Measurements from ENCODE around the gene GGT6. TPM values are rescaled to one million over a fixed set of nuclear protein-coding genes. Genes with fewer than 3 reads are reported as not detected.

Gene GGT6
- total RNA-seq, 1 experiment from 2014 or later: 3.7 TPM

GRCh38 chr17:4584917-4585637 lies 24.7 kb upstream of the GGT6 start:
- Histone ChIP-seq H3K27ac (no peak overlapping the region), H3K9me3 (ENCODE audit: insufficient read depth, low read depth) (no peaks in the 10 kb centered on the region), H3K9me2 (ENCODE audit: insufficient read depth) (no peaks in the 10 kb centered on the region), H3K4me3 (no peak overlapping the region), H3F3A (ENCODE audit: insufficient read depth, low read depth) (no peaks in the 10 kb centered on the region), H3K36me3 (ENCODE audit: low read depth) (no peaks in the 10 kb centered on the region), H2AFZ (no peak overlapping the region), H3K79me2 (ENCODE audit: low read depth) (no peaks in the 10 kb centered on the region), H4K20me1 (ENCODE audit: insufficient read depth) (no peaks in the 10 kb centered on the region), H3K4me2 (no peak overlapping the region), H3K4me1 (replicated peaks; ENCODE audit: insufficient read depth) (no peaks in the 10 kb centered on the region), H3K27me3 (ENCODE audit: insufficient read depth, low read depth) (peaks cover 66% of the 10 kb centered on the region)
- TF ChIP-seq, protein P1, sequence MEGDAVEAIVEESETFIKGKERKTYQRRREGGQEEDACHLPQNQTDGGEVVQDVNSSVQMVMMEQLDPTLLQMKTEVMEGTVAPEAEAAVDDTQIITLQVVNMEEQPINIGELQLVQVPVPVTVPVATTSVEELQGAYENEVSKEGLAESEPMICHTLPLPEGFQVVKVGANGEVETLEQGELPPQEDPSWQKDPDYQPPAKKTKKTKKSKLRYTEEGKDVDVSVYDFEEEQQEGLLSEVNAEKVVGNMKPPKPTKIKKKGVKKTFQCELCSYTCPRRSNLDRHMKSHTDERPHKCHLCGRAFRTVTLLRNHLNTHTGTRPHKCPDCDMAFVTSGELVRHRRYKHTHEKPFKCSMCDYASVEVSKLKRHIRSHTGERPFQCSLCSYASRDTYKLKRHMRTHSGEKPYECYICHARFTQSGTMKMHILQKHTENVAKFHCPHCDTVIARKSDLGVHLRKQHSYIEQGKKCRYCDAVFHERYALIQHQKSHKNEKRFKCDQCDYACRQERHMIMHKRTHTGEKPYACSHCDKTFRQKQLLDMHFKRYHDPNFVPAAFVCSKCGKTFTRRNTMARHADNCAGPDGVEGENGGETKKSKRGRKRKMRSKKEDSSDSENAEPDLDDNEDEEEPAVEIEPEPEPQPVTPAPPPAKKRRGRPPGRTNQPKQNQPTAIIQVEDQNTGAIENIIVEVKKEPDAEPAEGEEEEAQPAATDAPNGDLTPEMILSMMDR (conservative IDR thresholded peaks at IDR 0.05): no peak
- no peak for TF ChIP-seq EZH2 (IDR thresholded peaks at IDR 0.05; ENCODE audit: low read depth)
- POLR2A ChIA-PET (ENCODE audit: unreplicated experiment): no interaction called here
- no peak for DNase-seq
- CTCF ChIA-PET: no interaction called here
- intact Hi-C loops (cut with micrococcal nuclease; ENCODE audit: unreplicated experiment): no loop called here
- BruUV-seq (replicated peaks): no TSS peak

DNA sequence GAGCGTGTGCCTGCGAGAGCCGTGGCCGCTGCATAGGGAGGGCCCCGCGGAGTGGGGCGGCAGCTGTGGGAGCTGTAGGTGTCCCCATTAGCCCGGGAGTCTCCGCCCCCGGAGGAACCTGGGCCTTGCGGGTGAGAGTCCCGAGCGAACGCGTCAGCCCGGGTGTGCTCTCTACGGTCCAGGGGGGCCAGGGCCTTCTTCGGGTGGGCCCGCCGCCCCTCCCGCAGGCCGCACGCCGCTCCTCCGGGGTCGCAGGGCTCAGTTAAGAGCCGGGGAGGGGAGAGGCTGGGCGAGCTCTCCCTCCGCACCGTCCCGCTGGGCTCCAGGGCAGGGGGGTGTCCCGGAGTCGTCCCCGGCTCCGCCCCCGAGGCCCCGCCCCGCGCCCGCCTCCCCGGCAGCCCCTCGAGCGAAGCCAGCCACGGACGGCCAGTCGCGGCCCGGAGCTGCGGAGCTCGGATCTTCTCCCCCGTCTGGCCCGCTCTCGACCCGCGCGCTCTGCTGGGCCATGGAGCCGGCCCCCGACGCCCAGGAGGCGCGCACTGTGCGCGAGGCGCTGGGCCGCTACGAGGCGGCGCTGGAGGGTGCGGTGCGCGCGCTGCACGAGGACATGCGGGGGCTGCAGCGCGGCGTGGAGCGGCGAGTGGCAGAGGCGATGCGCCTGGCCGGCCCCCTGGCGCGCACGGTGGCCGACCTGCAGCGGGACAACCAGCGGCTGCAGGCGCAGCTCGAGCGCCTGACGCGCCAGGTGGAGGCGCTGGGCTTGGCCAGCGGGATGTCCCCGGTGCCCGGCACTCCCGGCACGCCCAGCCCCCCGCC lies 23.9 kb upstream of the GGT6 start, which contains the start of gene SMTNL2:
Gene SMTNL2, plus strand, starts transcription at position 429 of the 816 bp plus-strand sequence. Its CDS starts 77 bp downstream, at position 506.
- no peak within 1 kb of the TSS for H3K4me3 ChIP-seq
- DNase-seq: no peak
- H3K79me2 ChIP-seq (ENCODE audit: low read depth): no peaks in the 10 kb centered on the region
- ChIA-PET POLR2A (ENCODE audit: unreplicated experiment) (no interaction called here), CTCF (interaction anchor here (0.5 kb wide), 1 partner anchor 29 kb away, joined by 6 read pairs; no protein-coding TSS in a partner anchor)
- BruUV-seq (replicated peaks): no TSS peak
- peaks cover 65% of the 10 kb centered on the region for H3K27me3 ChIP-seq (ENCODE audit: insufficient read depth, low read depth)
- intact Hi-C loops (cut with micrococcal nuclease; ENCODE audit: unreplicated experiment): no loop called here
- no peak within 1 kb of the TSS for H3K4me2 ChIP-seq
- no peaks in the 10 kb centered on the region for H3K36me3 ChIP-seq (ENCODE audit: low read depth)
- TF ChIP-seq, protein P1 (conservative IDR thresholded peaks at IDR 0.05): no peak
- no peak for TF ChIP-seq EZH2 (IDR thresholded peaks at IDR 0.05; ENCODE audit: low read depth)
- H3K9me2 ChIP-seq (ENCODE audit: insufficient read depth): no peaks in the 10 kb centered on the region
- H3K4me1 ChIP-seq (replicated peaks; ENCODE audit: insufficient read depth): no peaks in the 10 kb centered on the region
- no peak within 1 kb of the TSS for H2AFZ ChIP-seq
- H4K20me1 ChIP-seq (ENCODE audit: insufficient read depth): no peaks in the 10 kb centered on the region; the same call in 1 of the 2 replicates
- H3K27ac ChIP-seq: no peak within 1 kb of the TSS
- no peaks in the 10 kb centered on the region for H3K9me3 ChIP-seq (ENCODE audit: insufficient read depth, low read depth)
- no peaks in the 10 kb centered on the region for H3F3A ChIP-seq (ENCODE audit: insufficient read depth, low read depth)

- H3K27me3 ChIP-seq (ENCODE audit: insufficient read depth, low read depth): peaks cover 59% of the 10 kb centered on the region
- no peak overlapping the region for H2AFZ ChIP-seq
- no TSS peak for BruUV-seq (replicated peaks)
Observed at GRCh38 chr17:4583782-4584100, 23.4 kb upstream of the GGT6 start.

More at GRCh38 chr17:4583782-4584100, 23.4 kb upstream of the GGT6 start:
- ChIA-PET CTCF (no interaction called here), POLR2A (ENCODE audit: unreplicated experiment) (no interaction called here)
- Histone ChIP-seq H4K20me1 (ENCODE audit: insufficient read depth) (no peaks in the 10 kb centered on the region; the same call in 1 of the 2 replicates), H3K9me3 (ENCODE audit: insufficient read depth, low read depth) (no peaks in the 10 kb centered on the region), H3K4me2 (no peak overlapping the region), H3K27ac (no peak overlapping the region), H3K4me3 (no peak overlapping the region), H3K36me3 (ENCODE audit: low read depth) (no peaks in the 10 kb centered on the region), H3K79me2 (ENCODE audit: low read depth) (no peaks in the 10 kb centered on the region), H3K4me1 (replicated peaks; ENCODE audit: insufficient read depth) (no peaks in the 10 kb centered on the region), H3F3A (ENCODE audit: insufficient read depth, low read depth) (no peaks in the 10 kb centered on the region), H3K9me2 (ENCODE audit: insufficient read depth) (no peaks in the 10 kb centered on the region)
- intact Hi-C loops (cut with micrococcal nuclease; ENCODE audit: unreplicated experiment): no loop called here
- DNase-seq: no peak
- no peak for TF ChIP-seq EZH2 (IDR thresholded peaks at IDR 0.05; ENCODE audit: low read depth)
- TF ChIP-seq, protein P1 (conservative IDR thresholded peaks at IDR 0.05): no peak
